Panc1 (cell line): Measurements from ENCODE around the gene KIAA1191. TPM values are rescaled to one million over a fixed set of nuclear protein-coding genes. Genes with fewer than 3 reads are reported as not detected.

Experiments used
- ATAC-seq: fragments of 200-7000 bp; cut with Tn5 transposase; 2 replicates; pipeline ENCODE4 v1.9.1; 2020; ENCODE audit warnings: mild to moderate bottlenecking, moderate library complexity
- BruUV-seq: library from RNA; stranded (reverse); fragments of 400-500 nt; replicated peaks from 2 replicates; lab custom pipeline; 2021; lab: Mats Ljungman, UMichigan
- CTCF ChIA-PET: fragments of 300-600 bp; sonication (Branson Sonifier 250); formaldehyde crosslinking; loops from one replicate; lab custom pipeline; 2022; ENCODE audit warnings: antibody characterized with exemption; lab: Charles Lee
- POLR2A ChIA-PET: fragments of 300-600 bp; sonication (Branson Sonifier 250); formaldehyde crosslinking; loops from one replicate; lab custom pipeline; 2022; ENCODE audit warnings: antibody characterized with exemption; lab: Charles Lee
- DNase-seq: peaks from one replicate; pipeline ENCODE4 v3.0.0-alpha.2; 2010; ENCODE audit warnings: low read depth, low spot score
- H3K27ac ChIP-seq: 2 replicates; pipeline ENCODE4 v1.5.1; 2011; ENCODE audit warnings: mild to moderate bottlenecking, low read length, inconsistent platforms
- H3K27me3 ChIP-seq: fragments of 200-500 bp; sonication (Bioruptor generic); 2 replicates; pipeline ENCODE4 v1.6.0; 2014; ENCODE audit warnings: low read length, inconsistent platforms; ENCODE audit not compliant: control insufficient read depth, insufficient read depth
- H3K36me3 ChIP-seq: fragments of 200-500 bp; sonication (Bioruptor generic); 2 replicates; pipeline ENCODE4 v1.5.1; 2014; ENCODE audit warnings: inconsistent platforms, mild to moderate bottlenecking, low read length, moderate library complexity; ENCODE audit not compliant: control insufficient read depth, insufficient read depth
- H3K4me1 ChIP-seq: 2 replicates; pipeline ENCODE4 v1.5.1; 2011; ENCODE audit warnings: inconsistent platforms, mild to moderate bottlenecking, low read length, moderate library complexity; ENCODE audit not compliant: control insufficient read depth, insufficient read depth
- H3K4me3 ChIP-seq, 2 experiments: 2 replicates each; pipeline ENCODE4 v1.5.1; 2011 to 2012; ENCODE audit warnings: low read depth in 2 of 2, low read length in 2 of 2, mild to moderate bottlenecking in 2 of 2, inconsistent platforms in 1 of 2, moderate library complexity in 1 of 2
- H3K9me3 ChIP-seq: fragments of 200-500 bp; sonication (Bioruptor generic); 2 replicates; pipeline ENCODE4 v1.5.1; 2014; ENCODE audit warnings: low read depth, mild to moderate bottlenecking, inconsistent platforms, low read length, moderate library complexity; ENCODE audit not compliant: control insufficient read depth, insufficient read depth
- POLR2AphosphoS5 ChIP-seq: IDR thresholded peaks from 2 replicates; pipeline ENCODE4 v1.6.1; 2012; ENCODE audit warnings: mild to moderate bottlenecking, low read depth, low read length, moderate library complexity
- SIN3A ChIP-seq: IDR thresholded peaks from 2 replicates; pipeline ENCODE4 v1.6.1; 2012; ENCODE audit warnings: low read depth, mild to moderate bottlenecking, low read length, moderate library complexity, borderline replicate concordance; ENCODE audit not compliant: insufficient read depth
- TCF7L2 ChIP-seq: IDR thresholded peaks from 2 replicates; pipeline ENCODE4 v1.6.1; 2011; ENCODE audit warnings: mild to moderate bottlenecking, low read depth, low read length, inconsistent platforms
- in situ Hi-C: cut with HindIII; loops from 2 replicates; pipeline ENCODE4 v1.10.0; 2016; ENCODE audit warnings: low sequenced_read_pairs, low pct_unique_long_range_greater_than_20kb
- intact Hi-C: fragments of 100-400 bp; cut with micrococcal nuclease; formaldehyde crosslinking; loops from one replicate; pipeline ENCODE4 v1.10.0; 2022; ENCODE audit not compliant: unreplicated experiment
- total RNA-seq: library from RNA; stranded (reverse); gene quantifications from one replicate; pipeline ENCODE4 v1.2.1, GENCODE V29; 2021; ENCODE audit not compliant: unreplicated experiment
- TF ChIP-seq, protein P1 (sequence below), 2 experiments: IDR thresholded peaks; 2 replicates each; pipeline ENCODE4 v1.6.1; 2011 to 2012; ENCODE audit warnings: low read depth in 2 of 2, control low read depth in 1 of 2, low read length in 1 of 2, mild to moderate bottlenecking in 1 of 2, moderate library complexity in 1 of 2; ENCODE audit not compliant: insufficient read depth in 1 of 2
- TF ChIP-seq, protein P2 (sequence below): fragments of 450-650 bp; IDR thresholded peaks from 2 replicates; pipeline ENCODE4 v1.5.1; 2017; ENCODE audit warnings: mild to moderate bottlenecking

The KIAA1191 gene
- total RNA-seq, 1 experiment from 2014 or later = 92.3 TPM

DNA sequence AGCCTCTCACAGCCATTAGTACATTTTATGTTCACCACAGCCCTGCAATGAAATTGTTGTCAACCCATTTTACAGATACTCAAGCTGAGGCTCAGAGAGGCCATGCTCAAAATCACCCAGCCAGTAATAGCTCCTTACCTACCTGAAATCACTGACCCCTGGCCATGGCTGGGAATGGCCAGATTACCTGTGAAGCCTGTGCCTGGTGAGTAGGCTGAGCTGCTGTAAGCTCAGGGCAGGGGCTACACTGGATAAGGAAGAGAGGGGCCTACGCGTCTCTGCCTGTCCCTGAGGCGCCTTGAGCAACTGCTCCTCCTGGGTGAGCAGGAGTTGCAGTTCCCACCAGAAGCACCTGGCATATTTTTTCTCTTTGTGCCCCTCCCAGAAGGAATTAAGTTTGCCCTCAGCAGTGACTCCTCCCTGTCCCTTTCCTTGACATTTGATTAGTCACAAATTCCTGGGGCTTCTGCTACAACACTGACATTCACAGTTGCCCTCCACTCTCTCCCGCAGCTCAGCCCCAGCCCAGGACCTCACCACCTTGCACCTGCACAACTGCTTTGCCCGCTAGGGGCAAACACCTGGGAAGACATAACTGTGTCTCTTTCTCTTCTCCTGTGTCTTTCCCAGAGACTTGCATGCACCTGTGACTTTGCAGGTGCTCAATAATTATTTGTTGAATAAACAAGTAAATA is 49.1 kb upstream of the KIAA1191 start:
- no TSS peak for BruUV-seq
- in situ Hi-C loops = no loop called here

DNA sequence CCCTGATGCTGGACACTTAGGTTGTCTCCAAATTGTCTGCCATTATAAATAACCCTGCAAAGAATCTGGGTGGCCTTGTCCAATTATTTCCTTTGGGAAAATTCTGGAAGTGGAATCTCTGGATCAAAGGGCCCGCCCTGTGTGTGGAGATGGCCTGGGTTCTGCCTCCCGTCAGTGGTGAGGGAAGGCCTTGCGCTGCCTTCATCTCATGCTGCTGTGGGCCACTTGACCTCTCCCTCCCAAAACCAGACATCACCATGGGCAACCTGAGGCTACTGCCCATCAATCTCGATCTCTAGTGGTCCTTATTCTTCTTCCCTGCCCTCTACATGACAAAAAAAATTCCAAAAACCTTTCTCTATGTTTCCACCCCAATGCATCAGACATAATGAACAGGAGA is 48.2 kb upstream of the KIAA1191 start:
- intact Hi-C loops = loop anchor here (10.0 kb wide), 1 partner anchor 85 kb away; no protein-coding TSS in a partner anchor

More for the DNA sequence above, 49.1 kb upstream of the KIAA1191 start:
- Histone ChIP-seq H3K27me3 (no peaks in the 10 kb centered on the region), H3K36me3 (no peaks in the 10 kb centered on the region), H3K9me3 (no peaks in the 10 kb centered on the region), H3K27ac (no peak overlapping the region), H3K4me3 (no peak overlapping the region), H3K4me1 (peaks cover 9% of the 10 kb centered on the region; the same call in 1 of the 2 replicates)
- no peak for ATAC-seq
- ChIA-PET POLR2A (no interaction called here), CTCF (interaction anchor here (0.7 to 1.2 kb wide), 2 partner anchors 37 to 189 kb away, joined by 3 to 4 read pairs; no protein-coding TSS in a partner anchor)
- intact Hi-C loops = loop anchor here (10.0 kb wide), 1 partner anchor 84 kb away; no protein-coding TSS in a partner anchor
- DNase-seq = no peak
- no peak for TF ChIP-seq POLR2AphosphoS5
- TF ChIP-seq SIN3A = no peak
- TF ChIP-seq, protein P1, sequence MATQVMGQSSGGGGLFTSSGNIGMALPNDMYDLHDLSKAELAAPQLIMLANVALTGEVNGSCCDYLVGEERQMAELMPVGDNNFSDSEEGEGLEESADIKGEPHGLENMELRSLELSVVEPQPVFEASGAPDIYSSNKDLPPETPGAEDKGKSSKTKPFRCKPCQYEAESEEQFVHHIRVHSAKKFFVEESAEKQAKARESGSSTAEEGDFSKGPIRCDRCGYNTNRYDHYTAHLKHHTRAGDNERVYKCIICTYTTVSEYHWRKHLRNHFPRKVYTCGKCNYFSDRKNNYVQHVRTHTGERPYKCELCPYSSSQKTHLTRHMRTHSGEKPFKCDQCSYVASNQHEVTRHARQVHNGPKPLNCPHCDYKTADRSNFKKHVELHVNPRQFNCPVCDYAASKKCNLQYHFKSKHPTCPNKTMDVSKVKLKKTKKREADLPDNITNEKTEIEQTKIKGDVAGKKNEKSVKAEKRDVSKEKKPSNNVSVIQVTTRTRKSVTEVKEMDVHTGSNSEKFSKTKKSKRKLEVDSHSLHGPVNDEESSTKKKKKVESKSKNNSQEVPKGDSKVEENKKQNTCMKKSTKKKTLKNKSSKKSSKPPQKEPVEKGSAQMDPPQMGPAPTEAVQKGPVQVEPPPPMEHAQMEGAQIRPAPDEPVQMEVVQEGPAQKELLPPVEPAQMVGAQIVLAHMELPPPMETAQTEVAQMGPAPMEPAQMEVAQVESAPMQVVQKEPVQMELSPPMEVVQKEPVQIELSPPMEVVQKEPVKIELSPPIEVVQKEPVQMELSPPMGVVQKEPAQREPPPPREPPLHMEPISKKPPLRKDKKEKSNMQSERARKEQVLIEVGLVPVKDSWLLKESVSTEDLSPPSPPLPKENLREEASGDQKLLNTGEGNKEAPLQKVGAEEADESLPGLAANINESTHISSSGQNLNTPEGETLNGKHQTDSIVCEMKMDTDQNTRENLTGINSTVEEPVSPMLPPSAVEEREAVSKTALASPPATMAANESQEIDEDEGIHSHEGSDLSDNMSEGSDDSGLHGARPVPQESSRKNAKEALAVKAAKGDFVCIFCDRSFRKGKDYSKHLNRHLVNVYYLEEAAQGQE (IDR thresholded peaks at IDR 0.05; ENCODE audit: insufficient read depth in 1 of 2, low read depth in 2 of 2, low read length in 1 of 2) = no peak
- no peak for TF ChIP-seq TCF7L2
- TF ChIP-seq, protein P2, sequence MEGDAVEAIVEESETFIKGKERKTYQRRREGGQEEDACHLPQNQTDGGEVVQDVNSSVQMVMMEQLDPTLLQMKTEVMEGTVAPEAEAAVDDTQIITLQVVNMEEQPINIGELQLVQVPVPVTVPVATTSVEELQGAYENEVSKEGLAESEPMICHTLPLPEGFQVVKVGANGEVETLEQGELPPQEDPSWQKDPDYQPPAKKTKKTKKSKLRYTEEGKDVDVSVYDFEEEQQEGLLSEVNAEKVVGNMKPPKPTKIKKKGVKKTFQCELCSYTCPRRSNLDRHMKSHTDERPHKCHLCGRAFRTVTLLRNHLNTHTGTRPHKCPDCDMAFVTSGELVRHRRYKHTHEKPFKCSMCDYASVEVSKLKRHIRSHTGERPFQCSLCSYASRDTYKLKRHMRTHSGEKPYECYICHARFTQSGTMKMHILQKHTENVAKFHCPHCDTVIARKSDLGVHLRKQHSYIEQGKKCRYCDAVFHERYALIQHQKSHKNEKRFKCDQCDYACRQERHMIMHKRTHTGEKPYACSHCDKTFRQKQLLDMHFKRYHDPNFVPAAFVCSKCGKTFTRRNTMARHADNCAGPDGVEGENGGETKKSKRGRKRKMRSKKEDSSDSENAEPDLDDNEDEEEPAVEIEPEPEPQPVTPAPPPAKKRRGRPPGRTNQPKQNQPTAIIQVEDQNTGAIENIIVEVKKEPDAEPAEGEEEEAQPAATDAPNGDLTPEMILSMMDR = no peak

More for the DNA sequence above, 48.2 kb upstream of the KIAA1191 start:
- in situ Hi-C loops = no loop called here
- H3K27me3 ChIP-seq = no peaks in the 10 kb centered on the region
- no TSS peak for BruUV-seq
- no peaks in the 10 kb centered on the region for H3K9me3 ChIP-seq
- H3K27ac ChIP-seq = no peak overlapping the region
- H3K4me3 ChIP-seq = no peak overlapping the region
- H3K4me1 ChIP-seq = peaks cover 2% of the 10 kb centered on the region; the same call in 1 of the 2 replicates
- CTCF ChIA-PET = interaction anchor here (1.0 to 1.2 kb wide), 2 partner anchors 38 to 674 kb away, joined by 4 to 5 read pairs; no protein-coding TSS in a partner anchor
- no peak for ATAC-seq
- TF ChIP-seq, protein P2 = no peak
- TF ChIP-seq POLR2AphosphoS5 (no peak), SIN3A (no peak), TCF7L2 (no peak)
- TF ChIP-seq, protein P1 (IDR thresholded peaks at IDR 0.05; ENCODE audit: insufficient read depth in 1 of 2, low read depth in 2 of 2, low read length in 1 of 2) = no peak
- no peak for DNase-seq
- no peaks in the 10 kb centered on the region for H3K36me3 ChIP-seq
- POLR2A ChIA-PET = no interaction called here
